GM23248 (cell line): Measurements from ENCODE around the gene RBM24.

Experiments used
- EZH2 ChIP-seq: fragments of 200-600 bp; sonication (generic); IDR thresholded peaks from 2 replicates; pipeline ENCODE4 v1.6.1; 2018; ENCODE audit warnings: antibody characterized with exemption, mild to moderate bottlenecking; ENCODE audit not compliant: insufficient read depth, poor library complexity, severe bottlenecking
- EZH2phosphoT487 ChIP-seq: fragments of 200-600 bp; sonication (generic); IDR thresholded peaks from 2 replicates; pipeline ENCODE4 v1.6.1; 2018; ENCODE audit warnings: antibody characterized with exemption, moderate library complexity, mild to moderate bottlenecking, low read depth; ENCODE audit not compliant: insufficient read depth

DNA sequence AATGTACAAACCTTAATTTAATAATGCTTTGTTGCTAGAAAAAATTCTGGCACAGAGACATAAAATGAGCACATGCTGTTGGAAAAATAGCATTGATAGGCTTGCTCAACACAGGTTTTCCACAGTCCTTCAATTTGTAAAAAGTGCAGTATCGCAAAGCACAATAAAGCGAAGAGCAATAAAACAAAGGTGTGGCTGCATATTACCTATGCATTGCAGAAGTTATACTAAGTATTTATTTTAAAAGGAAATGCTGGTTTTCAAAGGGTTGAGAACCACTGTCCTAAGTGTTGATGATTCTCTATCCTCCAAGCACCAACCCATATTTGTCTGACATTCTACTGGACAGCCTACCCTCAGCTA, 58.1 kb downstream of the RBM24 start:
- TF ChIP-seq EZH2phosphoT487, result no peak
- TF ChIP-seq EZH2, result no peak
